ENCODE results near the gene ANGPTL2.
"Not testable (repeated sequence)": the region's sequence is repeated elsewhere in the genome, so short reads cannot be mapped to it uniquely, and the experiment has no call there.

The ANGPTL2 gene

GRCh38 chr9:127155314-127155960 lies 33.0 kb upstream of the ANGPTL2 start:
- DNase-seq (ENCODE audit: low read depth in 3 of 3), result no peak

- DNase-seq (ENCODE audit: low read depth in 3 of 3), result peak in 1 of 3 experiments; percentile 9
Observed at GRCh38 chr9:127154390-127155191, 32.2 kb upstream of the ANGPTL2 start.

GRCh38 chr9:127154003-127154389 lies 31.6 kb upstream of the ANGPTL2 start:
- no peak for DNase-seq (ENCODE audit: low read depth in 3 of 3)

GRCh38 chr9:127153501-127153900 lies 31.1 kb upstream of the ANGPTL2 start:
- DNase-seq (ENCODE audit: low read depth in 3 of 3), result no peak

- DNase-seq (ENCODE audit: low read depth in 3 of 3), result no peak
Observed at GRCh38 chr9:127149463-127150390, 27.3 kb upstream of the ANGPTL2 start.

- no peak for DNase-seq (ENCODE audit: low read depth in 3 of 3)
Observed at GRCh38 chr9:127149010-127149409, 26.6 kb upstream of the ANGPTL2 start.

GRCh38 chr9:127148014-127148413 lies 25.6 kb upstream of the ANGPTL2 start:
- DNase-seq (ENCODE audit: low read depth in 3 of 3), result no peak

GRCh38 chr9:127147251-127147650 lies 24.8 kb upstream of the ANGPTL2 start:
- no peak for DNase-seq (ENCODE audit: low read depth in 3 of 3)

- not testable (repeated sequence) for DNase-seq (ENCODE audit: low read depth in 3 of 3)
Observed at GRCh38 chr9:127146841-127147240, 24.4 kb upstream of the ANGPTL2 start.

- DNase-seq (ENCODE audit: low read depth in 3 of 3), result no peak
Observed at GRCh38 chr9:127144670-127145445, 22.4 kb upstream of the ANGPTL2 start.

GRCh38 chr9:127143920-127144465 lies 21.6 kb upstream of the ANGPTL2 start:
- DNase-seq (ENCODE audit: low read depth in 3 of 3), result no peak

- no peak for DNase-seq (ENCODE audit: low read depth in 3 of 3)
Observed at GRCh38 chr9:127142931-127143464, 20.6 kb upstream of the ANGPTL2 start.

GRCh38 chr9:127142291-127142690 lies 19.9 kb upstream of the ANGPTL2 start:
- DNase-seq (ENCODE audit: low read depth in 3 of 3), result no peak

GRCh38 chr9:127140842-127141675 lies 18.6 kb upstream of the ANGPTL2 start:
- DNase-seq (ENCODE audit: low read depth in 3 of 3), result no peak

- DNase-seq (ENCODE audit: low read depth in 3 of 3), result no peak
Observed at GRCh38 chr9:127140181-127140580, 17.7 kb upstream of the ANGPTL2 start.

- no peak for DNase-seq (ENCODE audit: low read depth in 3 of 3)
Observed at GRCh38 chr9:127139775-127140174, 17.3 kb upstream of the ANGPTL2 start.

GRCh38 chr9:127139071-127139731 lies 16.8 kb upstream of the ANGPTL2 start:
- no peak for DNase-seq (ENCODE audit: low read depth in 3 of 3)

GRCh38 chr9:127138444-127138843 lies 16.0 kb upstream of the ANGPTL2 start:
- no peak for DNase-seq (ENCODE audit: low read depth in 3 of 3)

- no peak for DNase-seq (ENCODE audit: low read depth in 3 of 3)
Observed at GRCh38 chr9:127137640-127138360, 15.4 kb upstream of the ANGPTL2 start.

Measured in stimulated activated CD4-positive, alpha-beta T cell treated with anti-CD3 and anti-CD28 coated beads, TNF-alpha, amount 100 ng/mL, for 24 hours (primary cell).